HEK293 (cell line): Measurements from ENCODE around the gene CDH23.

ENCODE experiments used
- HOXC10 ChIP-seq: sonication (generic); formaldehyde crosslinking; IDR thresholded peaks from 2 replicates; pipeline ENCODE4 v1.8.1; 2023; ENCODE audit warnings: mild to moderate bottlenecking, missing genetic modification reagents
- TCF7L2 ChIP-seq: IDR thresholded peaks from 2 replicates; pipeline ENCODE4 v1.6.1; 2011; ENCODE audit warnings: low read depth, mild to moderate bottlenecking, inconsistent platforms, low read length, moderate library complexity, borderline replicate concordance
- ZBTB1 ChIP-seq: fragments of 450-650 bp; formaldehyde crosslinking; IDR thresholded peaks from 2 replicates; pipeline ENCODE4 v1.5.1; 2016; ENCODE audit warnings: missing biosample characterization, missing genetic modification characterization
- ZBTB17 ChIP-seq: fragments of 450-650 bp; formaldehyde crosslinking; IDR thresholded peaks from 2 replicates; pipeline ENCODE4 v1.5.1; 2016; ENCODE audit warnings: missing biosample characterization, missing genetic modification characterization
- ZNF670 ChIP-seq: fragments of 450-650 bp; formaldehyde crosslinking; IDR thresholded peaks from 2 replicates; pipeline ENCODE4 v1.5.1; 2016; ENCODE audit warnings: missing biosample characterization, missing genetic modification characterization, low read depth
- TF ChIP-seq, protein P1 (sequence below): fragments of 450-650 bp; formaldehyde crosslinking; IDR thresholded peaks from 2 replicates; pipeline ENCODE4 v1.5.1; 2016; ENCODE audit warnings: missing biosample characterization, missing genetic modification characterization
- TF ChIP-seq, protein P2 (sequence below): fragments of 450-650 bp; formaldehyde crosslinking; IDR thresholded peaks from 2 replicates; pipeline ENCODE4 v1.5.1; 2016; ENCODE audit warnings: missing biosample characterization, missing genetic modification characterization
- TF ChIP-seq, protein P3 (sequence below): fragments of 450-650 bp; IDR thresholded peaks from 2 replicates; pipeline ENCODE4 v1.5.1; 2018; ENCODE audit warnings: missing biosample characterization, mild to moderate bottlenecking, missing genetic modification characterization

DNA sequence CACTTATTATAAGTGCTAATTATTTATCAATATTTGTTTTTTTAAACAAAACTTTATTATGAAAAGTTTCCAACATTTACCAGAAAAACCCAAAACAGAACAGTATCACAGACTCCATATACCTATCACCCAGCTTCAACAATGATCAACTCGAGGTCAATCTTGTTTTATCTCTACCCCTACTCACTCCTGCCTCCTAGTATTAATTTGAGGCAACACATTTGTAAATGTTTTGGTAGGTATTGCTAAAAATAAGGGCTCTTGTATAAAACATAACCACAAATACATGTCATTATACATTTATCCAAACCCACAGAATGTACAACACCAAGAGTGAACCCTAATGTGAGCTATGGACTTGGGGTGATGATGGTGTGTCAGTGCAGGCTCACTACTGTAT lies 15.9 kb upstream of the CDH23 start:
- TF ChIP-seq ZBTB1: no peak
- TF ChIP-seq, protein P1, sequence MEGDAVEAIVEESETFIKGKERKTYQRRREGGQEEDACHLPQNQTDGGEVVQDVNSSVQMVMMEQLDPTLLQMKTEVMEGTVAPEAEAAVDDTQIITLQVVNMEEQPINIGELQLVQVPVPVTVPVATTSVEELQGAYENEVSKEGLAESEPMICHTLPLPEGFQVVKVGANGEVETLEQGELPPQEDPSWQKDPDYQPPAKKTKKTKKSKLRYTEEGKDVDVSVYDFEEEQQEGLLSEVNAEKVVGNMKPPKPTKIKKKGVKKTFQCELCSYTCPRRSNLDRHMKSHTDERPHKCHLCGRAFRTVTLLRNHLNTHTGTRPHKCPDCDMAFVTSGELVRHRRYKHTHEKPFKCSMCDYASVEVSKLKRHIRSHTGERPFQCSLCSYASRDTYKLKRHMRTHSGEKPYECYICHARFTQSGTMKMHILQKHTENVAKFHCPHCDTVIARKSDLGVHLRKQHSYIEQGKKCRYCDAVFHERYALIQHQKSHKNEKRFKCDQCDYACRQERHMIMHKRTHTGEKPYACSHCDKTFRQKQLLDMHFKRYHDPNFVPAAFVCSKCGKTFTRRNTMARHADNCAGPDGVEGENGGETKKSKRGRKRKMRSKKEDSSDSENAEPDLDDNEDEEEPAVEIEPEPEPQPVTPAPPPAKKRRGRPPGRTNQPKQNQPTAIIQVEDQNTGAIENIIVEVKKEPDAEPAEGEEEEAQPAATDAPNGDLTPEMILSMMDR: no peak
- TF ChIP-seq, protein P2, sequence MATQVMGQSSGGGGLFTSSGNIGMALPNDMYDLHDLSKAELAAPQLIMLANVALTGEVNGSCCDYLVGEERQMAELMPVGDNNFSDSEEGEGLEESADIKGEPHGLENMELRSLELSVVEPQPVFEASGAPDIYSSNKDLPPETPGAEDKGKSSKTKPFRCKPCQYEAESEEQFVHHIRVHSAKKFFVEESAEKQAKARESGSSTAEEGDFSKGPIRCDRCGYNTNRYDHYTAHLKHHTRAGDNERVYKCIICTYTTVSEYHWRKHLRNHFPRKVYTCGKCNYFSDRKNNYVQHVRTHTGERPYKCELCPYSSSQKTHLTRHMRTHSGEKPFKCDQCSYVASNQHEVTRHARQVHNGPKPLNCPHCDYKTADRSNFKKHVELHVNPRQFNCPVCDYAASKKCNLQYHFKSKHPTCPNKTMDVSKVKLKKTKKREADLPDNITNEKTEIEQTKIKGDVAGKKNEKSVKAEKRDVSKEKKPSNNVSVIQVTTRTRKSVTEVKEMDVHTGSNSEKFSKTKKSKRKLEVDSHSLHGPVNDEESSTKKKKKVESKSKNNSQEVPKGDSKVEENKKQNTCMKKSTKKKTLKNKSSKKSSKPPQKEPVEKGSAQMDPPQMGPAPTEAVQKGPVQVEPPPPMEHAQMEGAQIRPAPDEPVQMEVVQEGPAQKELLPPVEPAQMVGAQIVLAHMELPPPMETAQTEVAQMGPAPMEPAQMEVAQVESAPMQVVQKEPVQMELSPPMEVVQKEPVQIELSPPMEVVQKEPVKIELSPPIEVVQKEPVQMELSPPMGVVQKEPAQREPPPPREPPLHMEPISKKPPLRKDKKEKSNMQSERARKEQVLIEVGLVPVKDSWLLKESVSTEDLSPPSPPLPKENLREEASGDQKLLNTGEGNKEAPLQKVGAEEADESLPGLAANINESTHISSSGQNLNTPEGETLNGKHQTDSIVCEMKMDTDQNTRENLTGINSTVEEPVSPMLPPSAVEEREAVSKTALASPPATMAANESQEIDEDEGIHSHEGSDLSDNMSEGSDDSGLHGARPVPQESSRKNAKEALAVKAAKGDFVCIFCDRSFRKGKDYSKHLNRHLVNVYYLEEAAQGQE (tag by site-specific recombination): no peak
- TF ChIP-seq ZBTB17 (tag by site-specific recombination): no peak
- no peak for TF ChIP-seq TCF7L2
- no peak for TF ChIP-seq HOXC10 (CRISPR knock-in tag)
- TF ChIP-seq, protein P3, sequence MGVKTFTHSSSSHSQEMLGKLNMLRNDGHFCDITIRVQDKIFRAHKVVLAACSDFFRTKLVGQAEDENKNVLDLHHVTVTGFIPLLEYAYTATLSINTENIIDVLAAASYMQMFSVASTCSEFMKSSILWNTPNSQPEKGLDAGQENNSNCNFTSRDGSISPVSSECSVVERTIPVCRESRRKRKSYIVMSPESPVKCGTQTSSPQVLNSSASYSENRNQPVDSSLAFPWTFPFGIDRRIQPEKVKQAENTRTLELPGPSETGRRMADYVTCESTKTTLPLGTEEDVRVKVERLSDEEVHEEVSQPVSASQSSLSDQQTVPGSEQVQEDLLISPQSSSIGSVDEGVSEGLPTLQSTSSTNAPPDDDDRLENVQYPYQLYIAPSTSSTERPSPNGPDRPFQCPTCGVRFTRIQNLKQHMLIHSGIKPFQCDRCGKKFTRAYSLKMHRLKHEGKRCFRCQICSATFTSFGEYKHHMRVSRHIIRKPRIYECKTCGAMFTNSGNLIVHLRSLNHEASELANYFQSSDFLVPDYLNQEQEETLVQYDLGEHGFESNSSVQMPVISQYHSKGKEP (tag by site-specific recombination): no peak
- TF ChIP-seq ZNF670 (tag by site-specific recombination): no peak
